Measurements from ENCODE around the gene DHX35.

The DHX35 gene

GRCh38 chr20:39039261-39039660 lies 77.1 kb downstream of the DHX35 start:
- H3K27ac Mint-ChIP-seq = peak overlapping the region; percentile 16
- no peaks in the 10 kb centered on the region for H3K4me1 Mint-ChIP-seq (ENCODE audit: low read depth)
- no peaks in the 10 kb centered on the region for H3K27me3 Mint-ChIP-seq
- peaks cover 79% of the 10 kb centered on the region for H3K36me3 Mint-ChIP-seq (ENCODE audit: low read depth)
- H3K4me3 Mint-ChIP-seq = no peak overlapping the region
- H3K9me3 Mint-ChIP-seq = no peaks in the 10 kb centered on the region
- DNase-seq = no peak

GRCh38 chr20:39040116-39040515 lies 78.0 kb downstream of the DHX35 start:
- H3K27me3 Mint-ChIP-seq = no peaks in the 10 kb centered on the region
- H3K36me3 Mint-ChIP-seq (ENCODE audit: low read depth) = peaks cover 77% of the 10 kb centered on the region
- H3K27ac Mint-ChIP-seq = no peak overlapping the region

GRCh38 chr20:39041067-39041466 lies 78.9 kb downstream of the DHX35 start:
- H3K4me3 Mint-ChIP-seq = no peak overlapping the region
- DNase-seq = peak; percentile 22
- no peaks in the 10 kb centered on the region for H3K27me3 Mint-ChIP-seq
- H3K4me1 Mint-ChIP-seq (ENCODE audit: low read depth) = no peaks in the 10 kb centered on the region
- peaks cover 69% of the 10 kb centered on the region for H3K36me3 Mint-ChIP-seq (ENCODE audit: low read depth)
- peak overlapping the region; percentile 63 for H3K27ac Mint-ChIP-seq
- H3K9me3 Mint-ChIP-seq = no peaks in the 10 kb centered on the region

More at GRCh38 chr20:39040116-39040515, 78.0 kb downstream of the DHX35 start:
- H3K9me3 Mint-ChIP-seq = no peaks in the 10 kb centered on the region
- H3K4me3 Mint-ChIP-seq = no peak overlapping the region
- H3K4me1 Mint-ChIP-seq (ENCODE audit: low read depth) = no peaks in the 10 kb centered on the region
- peak; percentile 16 for DNase-seq

- Mint-ChIP-seq H3K27ac (peak overlapping the region; percentile 53), H3K36me3 (ENCODE audit: low read depth) (peaks cover 57% of the 10 kb centered on the region), H3K9me3 (no peaks in the 10 kb centered on the region), H3K4me1 (ENCODE audit: low read depth) (no peaks in the 10 kb centered on the region), H3K27me3 (no peaks in the 10 kb centered on the region), H3K4me3 (no peak overlapping the region)
- DNase-seq = peak; percentile 11
Observed at GRCh38 chr20:39042279-39043150, 80.4 kb downstream of the DHX35 start.

GRCh38 chr20:39044501-39044900 lies 82.4 kb downstream of the DHX35 start:
- DNase-seq = no peak
- H3K4me1 Mint-ChIP-seq (ENCODE audit: low read depth) = peaks cover under 1% of the 10 kb centered on the region
- no peaks in the 10 kb centered on the region for H3K9me3 Mint-ChIP-seq
- H3K27ac Mint-ChIP-seq = no peak overlapping the region
- H3K36me3 Mint-ChIP-seq (ENCODE audit: low read depth) = peaks cover 37% of the 10 kb centered on the region
- H3K4me3 Mint-ChIP-seq = no peak overlapping the region
- no peaks in the 10 kb centered on the region for H3K27me3 Mint-ChIP-seq

GRCh38 chr20:39045676-39046075 lies 83.5 kb downstream of the DHX35 start:
- H3K27ac Mint-ChIP-seq = no peak overlapping the region
- no peaks in the 10 kb centered on the region for H3K27me3 Mint-ChIP-seq
- H3K36me3 Mint-ChIP-seq (ENCODE audit: low read depth) = peaks cover 26% of the 10 kb centered on the region
- no peaks in the 10 kb centered on the region for H3K9me3 Mint-ChIP-seq
- H3K4me1 Mint-ChIP-seq (ENCODE audit: low read depth) = peaks cover 7% of the 10 kb centered on the region
- no peak overlapping the region for H3K4me3 Mint-ChIP-seq
- DNase-seq = no peak

- Mint-ChIP-seq H3K27me3 (no peaks in the 10 kb centered on the region), H3K4me1 (ENCODE audit: low read depth) (peaks cover 7% of the 10 kb centered on the region), H3K36me3 (ENCODE audit: low read depth) (peaks cover 12% of the 10 kb centered on the region), H3K9me3 (no peaks in the 10 kb centered on the region), H3K27ac (no peak overlapping the region), H3K4me3 (no peak overlapping the region)
- no peak for DNase-seq
Observed at GRCh38 chr20:39047417-39047985, 85.4 kb downstream of the DHX35 start.

- peak overlapping the region; percentile 50 for H3K27ac Mint-ChIP-seq
- peak; percentile 82 for DNase-seq
- no peaks in the 10 kb centered on the region for H3K9me3 Mint-ChIP-seq
- peaks cover 7% of the 10 kb centered on the region for H3K36me3 Mint-ChIP-seq (ENCODE audit: low read depth)
- no peak overlapping the region for H3K4me3 Mint-ChIP-seq
- H3K4me1 Mint-ChIP-seq (ENCODE audit: low read depth) = peaks cover 7% of the 10 kb centered on the region
- H3K27me3 Mint-ChIP-seq = no peaks in the 10 kb centered on the region
Observed at GRCh38 chr20:39048000-39048696, 86.0 kb downstream of the DHX35 start.

- Mint-ChIP-seq H3K27ac (no peak overlapping the region), H3K36me3 (ENCODE audit: low read depth) (peaks cover 2% of the 10 kb centered on the region), H3K4me3 (peak overlapping the region; percentile 78), H3K4me1 (ENCODE audit: low read depth) (peaks cover 7% of the 10 kb centered on the region), H3K27me3 (no peaks in the 10 kb centered on the region), H3K9me3 (no peaks in the 10 kb centered on the region)
- DNase-seq = peak; percentile 40
Observed at GRCh38 chr20:39049148-39049547, 87.0 kb downstream of the DHX35 start.

GRCh38 chr20:39049684-39050554 lies 87.8 kb downstream of the DHX35 start:
- Mint-ChIP-seq H3K9me3 (no peaks in the 10 kb centered on the region), H3K4me1 (ENCODE audit: low read depth) (peaks cover 7% of the 10 kb centered on the region), H3K36me3 (ENCODE audit: low read depth) (no peaks in the 10 kb centered on the region), H3K4me3 (peak overlapping the region; percentile 78), H3K27ac (peak overlapping the region; percentile 88), H3K27me3 (no peaks in the 10 kb centered on the region)
- peak; percentile 91 for DNase-seq

GRCh38 chr20:39050555-39050902 lies 88.4 kb downstream of the DHX35 start:
- Mint-ChIP-seq H3K27me3 (peaks cover 2% of the 10 kb centered on the region), H3K27ac (no peak overlapping the region), H3K9me3 (no peaks in the 10 kb centered on the region), H3K36me3 (ENCODE audit: low read depth) (no peaks in the 10 kb centered on the region), H3K4me3 (peak overlapping the region; percentile 78), H3K4me1 (ENCODE audit: low read depth) (peaks cover 7% of the 10 kb centered on the region)
- no peak for DNase-seq

GRCh38 chr20:39052676-39053075 lies 90.5 kb downstream of the DHX35 start:
- H3K27me3 Mint-ChIP-seq = peaks cover 11% of the 10 kb centered on the region
- no peaks in the 10 kb centered on the region for H3K9me3 Mint-ChIP-seq
- no peak for DNase-seq
- no peak overlapping the region for H3K27ac Mint-ChIP-seq
- H3K4me1 Mint-ChIP-seq (ENCODE audit: low read depth) = peaks cover 7% of the 10 kb centered on the region
- H3K36me3 Mint-ChIP-seq (ENCODE audit: low read depth) = no peaks in the 10 kb centered on the region
- no peak overlapping the region for H3K4me3 Mint-ChIP-seq

- no peaks in the 10 kb centered on the region for H3K9me3 Mint-ChIP-seq
- no peaks in the 10 kb centered on the region for H3K4me1 Mint-ChIP-seq (ENCODE audit: low read depth)
- no peak for DNase-seq
- no peak overlapping the region for H3K4me3 Mint-ChIP-seq
- H3K36me3 Mint-ChIP-seq (ENCODE audit: low read depth) = no peaks in the 10 kb centered on the region
- no peak overlapping the region for H3K27ac Mint-ChIP-seq
- H3K27me3 Mint-ChIP-seq = peaks cover 17% of the 10 kb centered on the region
Observed at GRCh38 chr20:39057143-39057542, 95.0 kb downstream of the DHX35 start.

GRCh38 chr20:39057911-39058310 lies 95.8 kb downstream of the DHX35 start:
- no peak for DNase-seq
- no peaks in the 10 kb centered on the region for H3K9me3 Mint-ChIP-seq
- H3K36me3 Mint-ChIP-seq (ENCODE audit: low read depth) = no peaks in the 10 kb centered on the region
- H3K4me3 Mint-ChIP-seq = no peak overlapping the region
- H3K27ac Mint-ChIP-seq = no peak overlapping the region
- peaks cover 17% of the 10 kb centered on the region for H3K27me3 Mint-ChIP-seq
- no peaks in the 10 kb centered on the region for H3K4me1 Mint-ChIP-seq (ENCODE audit: low read depth)

Measured in activated T-cell treated with anti-CD3 and anti-CD28 coated beads, Interleukin-2, amount 50 U/mL, for 24 hours (primary cell).